Neuronal stem cell (in vitro differentiated cells): ENCODE data around the gene S100A4.
A peak's percentile ranks its signal among the peaks of the same experiment; 100 is the strongest.
"Not testable (repeated sequence)": the region's sequence is repeated elsewhere in the genome, so short reads cannot be mapped to it uniquely, and the experiment has no call there.

Source experiments
- DNase-seq: peaks from one replicate; pipeline ENCODE4 v3.0.0-alpha.2; 2013; ENCODE audit warnings: low spot score
- H2AFZ ChIP-seq: one replicate; pipeline ENCODE4 v1.6.1; 2013; ENCODE audit warnings: mild to moderate bottlenecking, low read length, inconsistent platforms
- H2AK5ac ChIP-seq: 2 replicates; pipeline ENCODE4 v1.6.1; 2013; ENCODE audit warnings: low read depth, mild to moderate bottlenecking, inconsistent platforms, low read length, moderate library complexity, mixed read lengths
- H2BK120ac ChIP-seq: 2 replicates; pipeline ENCODE4 v1.6.1; 2013; ENCODE audit warnings: low read depth, mild to moderate bottlenecking, inconsistent platforms, low read length, moderate library complexity, mixed read lengths
- H2BK12ac ChIP-seq: one replicate; pipeline ENCODE4 v1.6.1; 2013; ENCODE audit warnings: low read length, inconsistent platforms
- H2BK15ac ChIP-seq: 2 replicates; pipeline ENCODE4 v1.6.1; 2013; ENCODE audit warnings: mild to moderate bottlenecking, low read length, inconsistent platforms, mixed read lengths
- H2BK5ac ChIP-seq: one replicate; pipeline ENCODE4 v1.6.1; 2013; ENCODE audit warnings: inconsistent platforms, mild to moderate bottlenecking, low read length, moderate library complexity
- H3K14ac ChIP-seq: one replicate; pipeline ENCODE4 v1.6.1; 2013; ENCODE audit warnings: low read length, inconsistent platforms
- H3K18ac ChIP-seq: 2 replicates; pipeline ENCODE4 v1.6.1; 2013; ENCODE audit warnings: low read length, inconsistent platforms
- H3K23ac ChIP-seq: 2 replicates; pipeline ENCODE4 v1.6.1; 2013; ENCODE audit warnings: low read depth, mild to moderate bottlenecking, mixed read lengths, low read length, inconsistent platforms; ENCODE audit not compliant: poor library complexity
- H3K27ac ChIP-seq: replicated peaks from 3 replicates; pipeline ENCODE4 v1.5.1; 2013; ENCODE audit warnings: low read length, inconsistent platforms
- H3K27me3 ChIP-seq, 3 experiments: 2 replicates each; pipeline ENCODE4 v1.6.1; 2013; ENCODE audit warnings: low read length in 3 of 3, mild to moderate bottlenecking in 2 of 3, inconsistent platforms in 1 of 3, low read depth in 1 of 3, mixed read lengths in 1 of 3, moderate library complexity in 1 of 3; ENCODE audit not compliant: control insufficient read depth in 3 of 3, insufficient read depth in 3 of 3
- H3K36me3 ChIP-seq, 2 donors: replicated peaks in 1 of 2; 2 replicates each; pipeline ENCODE4 v1.6.1; 2013; ENCODE audit warnings: low read length in 2 of 2; ENCODE audit not compliant: control insufficient read depth in 2 of 2, insufficient read depth in 2 of 2
- H3K4ac ChIP-seq: 2 replicates; pipeline ENCODE4 v1.6.1; 2013; ENCODE audit warnings: inconsistent platforms, mild to moderate bottlenecking, low read length, moderate library complexity
- H3K4me1 ChIP-seq, 2 donors: 1 replicate in 1 of 2; 2 replicates in 1 of 2; pipeline ENCODE4 v1.6.1; 2013; ENCODE audit warnings: low read length in 2 of 2, low read depth in 1 of 2; ENCODE audit not compliant: control insufficient read depth in 2 of 2, insufficient read depth in 1 of 2
- H3K4me2 ChIP-seq: one replicate; pipeline ENCODE4 v1.6.1; 2013; ENCODE audit warnings: mild to moderate bottlenecking, low read length, inconsistent platforms; ENCODE audit not compliant: insufficient read depth, poor library complexity, severe bottlenecking
- H3K4me3 ChIP-seq, 2 donors: 2 replicates each; pipeline ENCODE4 v1.5.1; 2013; ENCODE audit warnings: low read length in 2 of 2, mild to moderate bottlenecking in 2 of 2, inconsistent platforms in 1 of 2, moderate library complexity in 1 of 2
- H3K79me1 ChIP-seq: one replicate; pipeline ENCODE4 v1.6.1; 2013; ENCODE audit warnings: low read depth, mild to moderate bottlenecking, inconsistent platforms, low read length, moderate library complexity
- H3K9ac ChIP-seq: one replicate; pipeline ENCODE4 v1.6.1; 2013; ENCODE audit warnings: mild to moderate bottlenecking, low read depth, low read length, inconsistent platforms; ENCODE audit not compliant: poor library complexity
- H3K9me3 ChIP-seq, 2 donors: replicated peaks in 1 of 2; 2 replicates each; pipeline versions ENCODE3 to v1.6.1; 2013; ENCODE audit warnings: low read length in 2 of 2, mild to moderate bottlenecking in 2 of 2, inconsistent platforms in 1 of 2, low read depth in 1 of 2, mixed read lengths in 1 of 2, moderate library complexity in 1 of 2; ENCODE audit not compliant: control insufficient read depth in 2 of 2, insufficient read depth in 1 of 2
- H4K8ac ChIP-seq: one replicate; pipeline ENCODE4 v1.6.1; 2013; ENCODE audit warnings: low read depth, mild to moderate bottlenecking, inconsistent platforms, low read length, moderate library complexity
- H4K91ac ChIP-seq: one replicate; pipeline ENCODE4 v1.6.1; 2013; ENCODE audit warnings: low read length, low read depth, mild to moderate bottlenecking, inconsistent platforms; ENCODE audit not compliant: poor library complexity
- WGBS, 2 donors: extraction: QIAGEN DNeasy Blood & Tissue Kit; methylation state at CpG; one replicate each; pipeline ENCODE4 v1.1.7; 2013; ENCODE audit warnings: missing lambda C conversion rate in 2 of 2, mixed read lengths in 1 of 2; ENCODE audit not compliant: insufficient read length in 2 of 2, insufficient replicate concordance in 1 of 2; ENCODE audit errors: extremely low coverage in 2 of 2; 5-methylcytosine and 5-hydroxymethylcytosine counted together

Gene S100A4

GRCh38 chr1:153563483-153563901 lies 17.9 kb upstream of the S100A4 start:
- H3K4ac ChIP-seq: no peak overlapping the region
- H3K27ac ChIP-seq: no peak overlapping the region
- WGBS, 2 donors: no CpG with 5 or more reads among the region's 6 CpGs
- peaks cover 22 to 26% of the 10 kb centered on the region in 2 donors for H3K4me1 ChIP-seq
- no peak for DNase-seq
- H3K9ac ChIP-seq: no peak overlapping the region
- H3K18ac ChIP-seq: peak overlapping the region; percentile 50
- no peak overlapping the region for H3K14ac ChIP-seq
- peak overlapping the region; percentile 48 for H2AK5ac ChIP-seq
- no peaks in the 10 kb centered on the region for H3K79me1 ChIP-seq
- peak overlapping the region; percentile 2 for H2AFZ ChIP-seq
- no peaks in the 10 kb centered on the region for H3K9me3 ChIP-seq
- no peak overlapping the region for H2BK120ac ChIP-seq
- H3K27me3 ChIP-seq: peaks cover 0 to 3% (median 0%) of the 10 kb centered on the region in 3 experiments
- H4K8ac ChIP-seq: no peak overlapping the region
- H3K4me2 ChIP-seq: no peak overlapping the region
- H2BK5ac ChIP-seq: no peak overlapping the region
- no peak overlapping the region for H3K23ac ChIP-seq
- H2BK15ac ChIP-seq: peak overlapping the region; percentile 41
- no peak overlapping the region for H4K91ac ChIP-seq
- H3K36me3 ChIP-seq: no peaks in the 10 kb centered on the region
- no peak overlapping the region for H3K4me3 ChIP-seq
- H2BK12ac ChIP-seq: no peak overlapping the region

GRCh38 chr1:153562021-153562420 lies 16.4 kb upstream of the S100A4 start:
- not testable (repeated sequence) for H3K9ac ChIP-seq, H2AK5ac ChIP-seq, H2BK5ac ChIP-seq, H3K79me1 ChIP-seq, H2BK12ac ChIP-seq, H3K36me3 ChIP-seq, H3K4me3 ChIP-seq, H3K27ac ChIP-seq, H2BK120ac ChIP-seq, H2BK15ac ChIP-seq, DNase-seq, H3K23ac ChIP-seq, H3K9me3 ChIP-seq, H2AFZ ChIP-seq, H3K18ac ChIP-seq, H3K4me2 ChIP-seq, H3K4ac ChIP-seq, H4K8ac ChIP-seq, H3K14ac ChIP-seq, H4K91ac ChIP-seq, H3K27me3 ChIP-seq
- no CpG with 5 or more reads among the region's 3 CpGs for WGBS, 2 donors
- H3K4me1 ChIP-seq: peaks cover 11 to 13% of the 10 kb centered on the region in 2 donors

GRCh38 chr1:153561466-153561985 lies 15.9 kb upstream of the S100A4 start:
- H2AK5ac ChIP-seq: peak overlapping the region; percentile 68
- no CpG with 5 or more reads among the region's 3 CpGs for WGBS, 2 donors

GRCh38 chr1:153560771-153561465 lies 15.3 kb upstream of the S100A4 start:
- H3K23ac ChIP-seq: no peak overlapping the region
- H2BK5ac ChIP-seq: no peak overlapping the region
- no CpG with 5 or more reads among the region's 10 CpGs for WGBS, 2 donors
- no peaks in the 10 kb centered on the region for H3K36me3 ChIP-seq
- no peak overlapping the region for H2AFZ ChIP-seq
- no peak overlapping the region for H3K27ac ChIP-seq
- H3K14ac ChIP-seq: no peak overlapping the region
- no peak overlapping the region for H3K4ac ChIP-seq
- no peak overlapping the region for H3K9ac ChIP-seq
- H2BK15ac ChIP-seq: no peak overlapping the region
- H3K4me1 ChIP-seq: peaks cover 2 to 4% of the 10 kb centered on the region in 2 donors
- H3K18ac ChIP-seq: no peak overlapping the region
- no peak overlapping the region for H2BK120ac ChIP-seq
- H3K9me3 ChIP-seq: no peaks in the 10 kb centered on the region
- no peak overlapping the region for H3K4me2 ChIP-seq
- DNase-seq: no peak
- H3K4me3 ChIP-seq: no peak overlapping the region
- H3K27me3 ChIP-seq: peaks cover 0 to 3% (median 0%) of the 10 kb centered on the region in 3 experiments
- peak overlapping the region; percentile 68 for H2AK5ac ChIP-seq
- H4K91ac ChIP-seq: no peak overlapping the region
- no peaks in the 10 kb centered on the region for H3K79me1 ChIP-seq
- no peak overlapping the region for H4K8ac ChIP-seq
- no peak overlapping the region for H2BK12ac ChIP-seq

More at GRCh38 chr1:153561466-153561985, 15.9 kb upstream of the S100A4 start:
- peak overlapping the region; percentile 35 for H2BK120ac ChIP-seq
- H3K36me3 ChIP-seq: no peaks in the 10 kb centered on the region
- H3K4me1 ChIP-seq: peaks cover 6 to 8% of the 10 kb centered on the region in 2 donors
- no peak overlapping the region for H3K27ac ChIP-seq
- peak overlapping the region; percentile 46 for H3K18ac ChIP-seq
- H3K23ac ChIP-seq: no peak overlapping the region
- H2BK5ac ChIP-seq: no peak overlapping the region
- no peak overlapping the region for H3K14ac ChIP-seq
- H3K9ac ChIP-seq: no peak overlapping the region
- H2BK12ac ChIP-seq: no peak overlapping the region
- peak overlapping the region; percentile 38 for H2BK15ac ChIP-seq
- H2AFZ ChIP-seq: no peak overlapping the region
- H3K4me3 ChIP-seq: no peak overlapping the region
- H4K91ac ChIP-seq: no peak overlapping the region
- H4K8ac ChIP-seq: no peak overlapping the region
- no peak overlapping the region for H3K4me2 ChIP-seq
- DNase-seq: no peak
- peaks cover 0 to 3% (median 0%) of the 10 kb centered on the region in 3 experiments for H3K27me3 ChIP-seq
- no peaks in the 10 kb centered on the region for H3K79me1 ChIP-seq
- no peaks in the 10 kb centered on the region for H3K9me3 ChIP-seq
- H3K4ac ChIP-seq: no peak overlapping the region
